ENCODE results near the gene ABCC4.

GRCh38 chr13:95201814-95202651 lies 99.2 kb downstream of the ABCC4 start:
- TF ChIP-seq, protein P1, sequence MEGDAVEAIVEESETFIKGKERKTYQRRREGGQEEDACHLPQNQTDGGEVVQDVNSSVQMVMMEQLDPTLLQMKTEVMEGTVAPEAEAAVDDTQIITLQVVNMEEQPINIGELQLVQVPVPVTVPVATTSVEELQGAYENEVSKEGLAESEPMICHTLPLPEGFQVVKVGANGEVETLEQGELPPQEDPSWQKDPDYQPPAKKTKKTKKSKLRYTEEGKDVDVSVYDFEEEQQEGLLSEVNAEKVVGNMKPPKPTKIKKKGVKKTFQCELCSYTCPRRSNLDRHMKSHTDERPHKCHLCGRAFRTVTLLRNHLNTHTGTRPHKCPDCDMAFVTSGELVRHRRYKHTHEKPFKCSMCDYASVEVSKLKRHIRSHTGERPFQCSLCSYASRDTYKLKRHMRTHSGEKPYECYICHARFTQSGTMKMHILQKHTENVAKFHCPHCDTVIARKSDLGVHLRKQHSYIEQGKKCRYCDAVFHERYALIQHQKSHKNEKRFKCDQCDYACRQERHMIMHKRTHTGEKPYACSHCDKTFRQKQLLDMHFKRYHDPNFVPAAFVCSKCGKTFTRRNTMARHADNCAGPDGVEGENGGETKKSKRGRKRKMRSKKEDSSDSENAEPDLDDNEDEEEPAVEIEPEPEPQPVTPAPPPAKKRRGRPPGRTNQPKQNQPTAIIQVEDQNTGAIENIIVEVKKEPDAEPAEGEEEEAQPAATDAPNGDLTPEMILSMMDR (conservative IDR thresholded peaks at IDR 0.05; ENCODE audit: low read depth, low read length) = no peak
- no peak for TF ChIP-seq EZH2 (IDR thresholded peaks at IDR 0.05; ENCODE audit: borderline replicate concordance, low read depth, low read length, poor library complexity, severe bottlenecking)

Measured in A673 (cell line).